HG03442 (cell line): Measurements from ENCODE around the gene CTNS.
A peak's percentile ranks its signal among the peaks of the same experiment; 100 is the strongest.

Experiments
- ATAC-seq: cut with Tn5 transposase; IDR thresholded peaks from one replicate; pipeline ENCODE4 v1.9.1; 2021; ENCODE audit warnings: mild to moderate bottlenecking, moderate library complexity; ENCODE audit not compliant: unreplicated experiment

CTNS gene

GRCh38 chr17:3708366-3708765 lies 71.8 kb downstream of the CTNS start:
- ATAC-seq: no peak

GRCh38 chr17:3710951-3711383 lies 74.4 kb downstream of the CTNS start:
- ATAC-seq: peak; percentile 92
